HG03039 (cell line): ENCODE results near the gene NOS1.

Experiments used
- ATAC-seq: cut with Tn5 transposase; IDR thresholded peaks from one replicate; pipeline ENCODE4 v1.9.1; 2021; ENCODE audit warnings: mild to moderate bottlenecking, moderate library complexity; ENCODE audit not compliant: unreplicated experiment

The NOS1 gene

DNA sequence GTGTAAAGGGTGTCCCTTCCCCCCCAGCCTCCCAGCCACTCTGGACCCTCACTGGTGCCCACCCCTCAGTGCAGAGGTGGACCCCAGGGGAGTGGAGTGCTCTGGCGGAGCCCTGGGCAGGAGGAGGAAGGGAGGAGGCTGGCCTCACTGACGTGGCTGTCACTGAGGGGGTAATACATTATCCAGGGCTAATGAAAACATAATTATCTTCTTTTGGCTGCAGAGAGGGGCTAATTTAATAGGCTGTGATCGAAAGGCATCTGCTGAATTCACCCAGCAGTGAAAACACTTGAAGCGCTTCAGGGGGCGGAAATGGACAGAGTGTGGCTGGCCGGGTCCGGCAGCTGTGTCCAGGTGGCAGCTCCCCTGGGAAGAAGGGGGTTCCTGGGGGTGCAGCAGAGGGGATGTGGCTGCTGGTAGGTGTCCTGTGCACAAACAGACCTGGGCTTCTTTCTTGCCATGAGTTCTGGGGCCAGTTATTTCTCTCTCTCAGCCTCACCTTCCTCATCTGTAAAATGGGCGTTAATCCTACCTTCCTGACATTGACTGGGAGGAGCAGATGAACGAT lies 3.7 kb upstream of the NOS1 start:
- ATAC-seq: no peak

GRCh38 chr12:117363953-117364486 lies 2.6 kb upstream of the NOS1 start:
- ATAC-seq: no peak

GRCh38 chr12:117363056-117363662 lies 1.7 kb upstream of the NOS1 start:
- no peak for ATAC-seq

- no peak for ATAC-seq
Measured at GRCh38 chr12:117362391-117362790, 965 bp upstream of the NOS1 start.

DNA sequence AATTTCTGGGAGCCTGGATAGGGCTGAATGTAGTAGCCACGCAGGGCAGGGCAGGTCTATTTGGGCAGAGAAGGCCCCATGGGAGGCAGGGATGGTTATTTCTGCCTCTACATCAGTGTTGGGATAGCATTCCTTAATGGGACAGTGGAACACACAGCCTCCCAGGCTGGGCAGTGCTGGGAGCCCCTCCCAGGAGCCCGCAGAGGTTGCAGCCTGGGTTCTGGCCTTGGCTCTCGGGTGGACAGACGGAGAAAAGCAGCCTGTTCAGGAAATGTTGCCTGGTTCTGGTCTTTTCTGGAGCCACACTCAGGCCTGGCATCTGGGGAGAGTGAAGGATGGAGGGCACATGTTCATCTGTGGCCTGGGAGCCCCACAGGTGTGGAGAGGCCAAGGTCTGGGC lies 479 bp upstream of the NOS1 start:
- no peak for ATAC-seq

GRCh38 chr12:117360551-117361346 lies 677 bp downstream of the NOS1 start:
- no peak for ATAC-seq

- ATAC-seq: no peak
Measured at GRCh38 chr12:117360222-117360550, 1.2 kb downstream of the NOS1 start.

DNA sequence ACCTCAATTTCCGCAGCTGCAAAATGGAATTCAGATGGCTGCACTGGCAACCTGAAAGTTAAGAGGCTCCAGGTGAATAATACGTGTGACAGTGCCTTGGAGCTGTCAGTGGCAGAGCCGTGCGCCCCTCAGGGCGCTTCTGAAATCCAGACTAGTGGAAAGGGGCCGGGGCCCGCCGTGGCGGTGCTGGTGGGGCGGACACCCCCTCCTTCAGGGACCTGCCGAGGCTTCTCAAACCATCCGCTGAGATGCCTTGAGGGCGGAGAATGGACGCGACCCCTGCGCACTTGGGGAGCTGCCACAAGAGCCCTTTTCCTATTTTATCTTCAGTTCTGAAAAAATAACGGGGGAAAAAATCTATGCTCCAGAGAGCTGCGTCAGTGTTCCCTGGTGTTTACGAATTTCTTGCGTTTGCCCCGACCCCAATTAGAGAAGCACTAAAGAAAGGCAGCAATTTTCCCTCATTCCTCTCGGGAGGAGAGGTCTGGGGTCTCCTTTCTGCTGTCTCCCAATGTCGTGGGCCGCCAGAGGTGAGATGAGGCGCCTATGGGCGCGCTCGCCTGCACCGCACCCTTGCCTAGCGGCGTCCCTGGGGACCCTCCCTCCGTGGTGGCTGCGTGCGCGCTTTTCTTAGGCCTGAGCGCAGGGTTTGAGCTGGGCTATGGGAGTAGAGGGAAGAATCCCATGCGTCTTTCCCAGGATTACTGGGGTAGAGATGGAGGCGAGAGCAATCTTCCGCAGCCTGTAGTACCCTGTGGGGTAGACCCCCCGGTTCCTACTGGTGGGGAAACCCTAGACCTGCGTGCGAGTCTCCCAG lies 2.2 kb downstream of the NOS1 start:
- no peak for ATAC-seq

- ATAC-seq: no peak
Measured at GRCh38 chr12:117356048-117356447, 5.4 kb downstream of the NOS1 start.

GRCh38 chr12:117352883-117353282 lies 8.5 kb downstream of the NOS1 start:
- no peak for ATAC-seq

DNA sequence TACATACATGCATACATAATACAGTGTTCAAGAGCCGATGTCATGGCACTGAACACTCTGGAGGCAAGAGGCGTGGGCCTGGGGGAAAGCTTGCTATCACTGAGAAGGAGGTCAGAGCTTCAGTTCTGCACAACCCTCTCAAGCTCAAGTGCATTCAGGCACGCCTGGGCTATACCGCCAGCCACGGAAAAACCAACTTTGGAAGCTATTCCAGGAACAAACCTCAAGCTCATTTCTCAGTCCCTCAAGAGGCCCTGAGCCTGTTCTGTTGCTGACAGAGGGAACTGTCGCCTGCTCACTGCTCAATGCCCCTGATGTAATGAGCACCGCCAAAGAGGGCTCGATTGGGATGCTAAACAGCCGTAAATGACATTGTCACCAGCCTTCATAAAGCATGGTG lies 9.2 kb downstream of the NOS1 start:
- ATAC-seq: no peak

GRCh38 chr12:117350140-117350539 lies 11.3 kb downstream of the NOS1 start:
- no peak for ATAC-seq

DNA sequence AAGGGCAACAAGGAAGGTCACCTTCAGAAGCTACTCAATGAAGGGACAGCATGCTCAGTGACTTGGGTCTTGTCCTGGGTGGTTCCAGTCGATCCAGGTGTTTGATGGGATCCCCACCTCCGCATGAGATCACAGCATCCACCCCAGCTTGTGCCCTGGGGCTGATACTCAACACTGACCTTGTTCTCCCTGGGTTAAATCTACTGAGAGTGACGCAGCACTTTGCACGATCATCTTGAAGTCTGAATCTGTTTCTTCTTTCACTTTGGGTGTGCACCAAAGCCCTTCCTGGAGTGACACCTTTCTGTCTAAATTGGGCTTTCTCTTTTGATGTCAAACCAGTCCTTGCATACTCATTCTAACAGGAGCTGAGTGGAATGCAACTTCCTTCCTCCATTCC lies 13.8 kb downstream of the NOS1 start:
- no peak for ATAC-seq

DNA sequence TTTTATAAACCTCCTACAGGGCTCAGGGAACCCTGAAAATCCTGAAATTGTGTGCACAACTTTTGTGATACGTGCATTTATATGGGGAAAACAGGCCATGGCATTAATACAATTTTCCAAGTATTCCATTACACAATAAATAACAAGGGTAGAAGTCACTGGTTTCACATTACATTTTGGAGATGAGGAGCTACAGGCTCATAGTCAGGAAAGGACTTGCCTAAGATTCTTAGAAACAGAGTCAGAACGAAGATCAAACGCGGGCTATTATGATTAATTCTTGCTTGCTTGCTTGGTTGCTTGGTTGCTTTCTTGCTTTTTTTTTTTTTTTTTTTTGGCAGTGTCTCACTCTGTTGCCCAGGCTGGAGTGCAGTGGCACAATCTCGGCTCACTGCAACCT lies 16.7 kb downstream of the NOS1 start:
- ATAC-seq: no peak

GRCh38 chr12:117343849-117344248 lies 17.6 kb downstream of the NOS1 start:
- ATAC-seq: no peak

GRCh38 chr12:117343296-117343695 lies 18.1 kb downstream of the NOS1 start:
- no peak for ATAC-seq

GRCh38 chr12:117342682-117343081 lies 18.7 kb downstream of the NOS1 start:
- no peak for ATAC-seq

DNA sequence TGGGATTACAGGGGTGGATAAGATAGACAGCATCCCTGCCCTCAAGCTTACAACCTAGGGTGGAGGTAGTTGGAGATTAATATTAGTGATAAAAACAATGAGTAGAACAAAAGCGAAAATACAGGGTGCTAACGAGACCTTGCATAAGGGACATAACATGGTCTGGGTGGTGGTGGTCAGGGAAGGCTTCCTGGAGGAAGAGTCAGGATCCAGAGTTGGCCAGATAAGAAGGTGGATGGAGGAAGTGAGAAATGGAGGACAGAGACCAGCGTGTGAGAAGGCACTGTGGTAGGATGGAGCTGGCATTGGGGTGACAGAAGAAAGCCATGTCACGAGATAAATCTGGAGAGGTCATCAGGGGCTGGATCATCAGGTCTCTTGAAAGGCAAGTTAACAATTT lies 19.2 kb downstream of the NOS1 start:
- ATAC-seq: no peak

- no peak for ATAC-seq
Measured at GRCh38 chr12:117339104-117339503, 22.3 kb downstream of the NOS1 start.

DNA sequence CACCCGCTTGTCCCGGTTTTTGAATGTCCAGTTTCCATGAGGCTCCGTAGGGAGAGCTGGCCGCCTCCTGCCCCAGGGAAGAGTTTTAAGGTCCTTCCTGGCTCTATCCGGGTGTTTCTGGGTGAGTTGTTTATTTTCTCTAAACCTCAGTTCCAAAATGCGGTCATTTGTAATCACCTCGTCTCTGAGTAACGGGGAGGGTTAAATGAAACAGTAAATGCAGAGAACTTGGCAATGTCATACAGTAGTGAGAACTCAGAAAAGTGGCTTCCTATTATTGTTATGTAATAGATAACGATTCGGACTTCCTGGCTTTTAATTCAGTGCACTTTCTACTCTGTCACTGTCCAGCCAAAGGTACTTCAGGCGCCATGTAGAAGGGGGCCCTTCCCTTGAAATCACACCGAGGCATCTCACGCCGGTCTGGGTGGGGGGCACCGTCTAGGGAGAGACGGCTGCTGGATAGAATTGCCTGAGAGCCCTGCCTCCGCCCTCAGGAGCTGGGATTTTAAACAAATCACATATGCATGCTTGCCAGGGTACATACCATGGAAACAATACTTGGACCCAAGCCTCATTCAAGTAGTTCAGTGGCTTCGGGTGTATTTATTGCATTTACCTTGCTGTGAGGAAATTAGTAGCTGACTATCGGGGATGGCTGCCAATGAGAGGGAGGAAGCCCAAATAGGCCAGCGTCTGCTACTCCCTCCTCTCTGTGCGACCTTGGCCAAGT lies 26.4 kb downstream of the NOS1 start:
- no peak for ATAC-seq

DNA sequence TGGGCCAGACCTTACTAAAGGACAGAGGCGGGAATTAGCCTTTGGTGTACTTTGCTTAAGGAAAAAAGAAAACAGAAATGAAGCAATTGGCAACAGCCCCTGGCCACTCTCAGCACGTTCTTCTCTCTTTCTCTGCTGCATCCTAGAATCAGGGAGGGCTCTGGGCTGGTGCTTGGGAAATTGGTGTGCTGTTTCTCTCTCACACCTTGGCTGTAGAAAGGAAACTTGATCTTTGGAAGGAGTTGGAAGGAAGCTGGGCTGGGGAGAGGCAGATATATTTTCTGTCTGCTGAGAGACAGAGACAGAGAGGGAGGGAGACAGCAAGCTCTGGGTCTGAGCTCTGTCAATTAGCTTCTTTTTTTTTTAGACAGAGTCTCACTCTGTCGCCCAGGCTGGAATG lies 27.4 kb downstream of the NOS1 start:
- no peak for ATAC-seq
